ENCODE measurements around the gene SCG2. TPM values are rescaled to one million over a fixed set of nuclear protein-coding genes. Genes with fewer than 3 reads are reported as not detected.

The SCG2 gene
- total and polyA plus RNA-seq, 2 of the 4 experiments (the other 2 are of a cell fraction): 0.36 to 0.46 TPM

DNA sequence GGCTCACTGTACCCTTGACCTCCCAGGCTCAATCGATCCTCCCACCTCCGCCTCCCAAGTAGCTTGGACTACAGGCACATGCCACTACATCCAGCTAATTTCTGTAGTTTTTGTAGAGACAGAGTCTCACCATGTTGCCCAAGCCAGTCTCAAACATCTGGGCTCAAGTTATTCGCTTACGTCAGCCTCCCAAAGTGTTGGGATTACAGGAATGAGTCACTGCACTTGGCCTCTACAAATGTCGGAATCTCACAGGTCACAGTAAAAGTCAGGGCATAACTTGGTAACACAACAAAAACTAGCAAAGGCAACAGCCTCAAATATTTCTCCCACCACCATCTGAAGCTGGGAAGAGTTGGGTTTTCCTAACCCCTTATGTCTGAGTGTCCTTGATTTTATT, 25.3 kb downstream of the SCG2 start:
- Histone ChIP-seq H3K9me1 (ENCODE audit: insufficient read depth, low read length) (peaks cover 3% of the 10 kb centered on the region), H3K79me1 (ENCODE audit: low read depth in 1 of 2, low read length in 2 of 2) (no peaks in the 10 kb centered on the region), H3K4me3 (ENCODE audit: insufficient read depth, low read depth, low read length) (no peak overlapping the region), H3K9ac (ENCODE audit: low read depth, low read length) (no peak overlapping the region), H3K56ac (ENCODE audit: extremely low read depth, insufficient read depth, low read length) (no peak overlapping the region), H4K20me1 (ENCODE audit: insufficient read depth, low read length) (no peaks in the 10 kb centered on the region), H4K8ac (ENCODE audit: low read depth in 2 of 2, low read length in 2 of 2) (peak overlapping the region in 1 of 2 experiments; percentile 53; a peak in 2 of 4 replicates), H3K27ac (ENCODE audit: insufficient read depth, low read length) (peak overlapping the region; percentile 84; the same call in 1 of the 2 replicates), H3K14ac (replicated peaks; ENCODE audit: low read depth, low read length) (peak overlapping the region; percentile 36; the same call in 1 of the 2 replicates), H2AK9ac (replicated peaks; ENCODE audit: low read depth, low read length, poor library complexity) (no peak overlapping the region), H3K4me2 (ENCODE audit: low read depth, low read length) (peak overlapping the region; percentile 37; the same call in 1 of the 2 replicates), H2BK15ac (ENCODE audit: low read depth, low read length) (peak overlapping the region; percentile 95; the same call in 1 of the 3 replicates), H4K91ac (ENCODE audit: insufficient read depth, low read depth, low read length) (peak overlapping the region; percentile 57; the same call in 1 of the 2 replicates), H3K27me3 (ENCODE audit: control insufficient read depth, insufficient read depth, low read length) (no peaks in the 10 kb centered on the region), H2BK20ac (ENCODE audit: low read depth, low read length) (peak overlapping the region; percentile 94; the same call in 1 of the 2 replicates), H3K4me1 (ENCODE audit: control insufficient read depth, insufficient read depth, low read length) (peaks cover 7% of the 10 kb centered on the region), H2AFZ (replicated peaks; ENCODE audit: low read length, poor library complexity) (peak overlapping the region; percentile 45), H2BK120ac (ENCODE audit: low read depth, low read length) (peak overlapping the region; percentile 62), H3K36me3 (ENCODE audit: control insufficient read depth, insufficient read depth, low read length) (no peaks in the 10 kb centered on the region), H3K23ac (ENCODE audit: low read depth, low read length) (no peak overlapping the region; the same call in 1 of the 2 replicates), H2BK5ac (ENCODE audit: low read depth, low read length, poor library complexity, severe bottlenecking) (peak overlapping the region; percentile 88), H3K18ac (ENCODE audit: low read depth, low read length) (peak overlapping the region; percentile 70; the same call in 1 of the 2 replicates), H3K4ac (ENCODE audit: low read depth, low read length) (peak overlapping the region; percentile 95), H2AK5ac (ENCODE audit: low read depth, low read length) (peak overlapping the region; percentile 81; the same call in 1 of the 2 replicates), H4K5ac (ENCODE audit: low read depth, low read length) (no peak overlapping the region), H3K9me3 (ENCODE audit: control insufficient read depth, insufficient read depth, low read length) (no peaks in the 10 kb centered on the region)
- WGBS, 2 experiments (ENCODE audit: extremely low coverage in 2 of 2, insufficient read length in 1 of 2): 40% methylated on average over 2 of the region's 5 CpGs; no CpG with 5 or more reads in 1 of the 2 experiments
- ChIA-PET POLR2A (ENCODE audit: unreplicated experiment) (no interaction called here), CTCF (no interaction called here)
- ATAC-seq (ENCODE audit: low read depth): peak; percentile 89
- in situ Hi-C loops (cut with MboI; ENCODE audit: low sequenced_read_pairs) (loop anchor here (25.0 kb wide), 1 partner anchor 985 kb away; no protein-coding TSS in a partner anchor), intact Hi-C loops (cut with micrococcal nuclease) (no loop called here), dilution Hi-C loops (cut with HindIII; ENCODE audit: low sequenced_read_pairs, unreplicated experiment) (no loop called here)
- no TSS peak for BruUV-seq (replicated peaks)
- peak; percentile 98 for DNase-seq
- TF ChIP-seq, protein P1, sequence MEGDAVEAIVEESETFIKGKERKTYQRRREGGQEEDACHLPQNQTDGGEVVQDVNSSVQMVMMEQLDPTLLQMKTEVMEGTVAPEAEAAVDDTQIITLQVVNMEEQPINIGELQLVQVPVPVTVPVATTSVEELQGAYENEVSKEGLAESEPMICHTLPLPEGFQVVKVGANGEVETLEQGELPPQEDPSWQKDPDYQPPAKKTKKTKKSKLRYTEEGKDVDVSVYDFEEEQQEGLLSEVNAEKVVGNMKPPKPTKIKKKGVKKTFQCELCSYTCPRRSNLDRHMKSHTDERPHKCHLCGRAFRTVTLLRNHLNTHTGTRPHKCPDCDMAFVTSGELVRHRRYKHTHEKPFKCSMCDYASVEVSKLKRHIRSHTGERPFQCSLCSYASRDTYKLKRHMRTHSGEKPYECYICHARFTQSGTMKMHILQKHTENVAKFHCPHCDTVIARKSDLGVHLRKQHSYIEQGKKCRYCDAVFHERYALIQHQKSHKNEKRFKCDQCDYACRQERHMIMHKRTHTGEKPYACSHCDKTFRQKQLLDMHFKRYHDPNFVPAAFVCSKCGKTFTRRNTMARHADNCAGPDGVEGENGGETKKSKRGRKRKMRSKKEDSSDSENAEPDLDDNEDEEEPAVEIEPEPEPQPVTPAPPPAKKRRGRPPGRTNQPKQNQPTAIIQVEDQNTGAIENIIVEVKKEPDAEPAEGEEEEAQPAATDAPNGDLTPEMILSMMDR (conservative IDR thresholded peaks at IDR 0.05; ENCODE audit: low read depth, low read length): no peak
- TF ChIP-seq FOS (IDR thresholded peaks at IDR 0.05; ENCODE audit: low read depth, low read length): peak; percentile 96
- peak; percentile 91 for TF ChIP-seq CEBPB (IDR thresholded peaks at IDR 0.05; ENCODE audit: low read depth, low read length)
- no peak for TF ChIP-seq RFX5 (IDR thresholded peaks at IDR 0.05; ENCODE audit: low read depth, low read length)
- peak; percentile 55 for TF ChIP-seq BHLHE40 (IDR thresholded peaks at IDR 0.05; ENCODE audit: low read depth, low read length)
- TF ChIP-seq, protein P2, sequence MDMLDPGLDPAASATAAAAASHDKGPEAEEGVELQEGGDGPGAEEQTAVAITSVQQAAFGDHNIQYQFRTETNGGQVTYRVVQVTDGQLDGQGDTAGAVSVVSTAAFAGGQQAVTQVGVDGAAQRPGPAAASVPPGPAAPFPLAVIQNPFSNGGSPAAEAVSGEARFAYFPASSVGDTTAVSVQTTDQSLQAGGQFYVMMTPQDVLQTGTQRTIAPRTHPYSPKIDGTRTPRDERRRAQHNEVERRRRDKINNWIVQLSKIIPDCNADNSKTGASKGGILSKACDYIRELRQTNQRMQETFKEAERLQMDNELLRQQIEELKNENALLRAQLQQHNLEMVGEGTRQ (IDR thresholded peaks at IDR 0.05; ENCODE audit: low read depth, low read length): no peak
- TF ChIP-seq NFE2L2 (IDR thresholded peaks at IDR 0.05; ENCODE audit: low read depth, low read length): no peak
- no peak for TF ChIP-seq RCOR1 (IDR thresholded peaks at IDR 0.05; ENCODE audit: insufficient replicate concordance, low read length)
- TF ChIP-seq CHD1 (IDR thresholded peaks at IDR 0.05; ENCODE audit: low read depth, low read length): no peak
- no peak for TF ChIP-seq MAZ (IDR thresholded peaks at IDR 0.05; ENCODE audit: borderline replicate concordance, low read depth, low read length)
- TF ChIP-seq RAD21 (IDR thresholded peaks at IDR 0.05; ENCODE audit: low read length): no peak
- no peak for TF ChIP-seq SMC3 (IDR thresholded peaks at IDR 0.05; ENCODE audit: low read depth, low read length)
- TF ChIP-seq MAFK (IDR thresholded peaks at IDR 0.05; ENCODE audit: low read depth, low read length): peak; percentile 71
- TF ChIP-seq, protein P3, sequence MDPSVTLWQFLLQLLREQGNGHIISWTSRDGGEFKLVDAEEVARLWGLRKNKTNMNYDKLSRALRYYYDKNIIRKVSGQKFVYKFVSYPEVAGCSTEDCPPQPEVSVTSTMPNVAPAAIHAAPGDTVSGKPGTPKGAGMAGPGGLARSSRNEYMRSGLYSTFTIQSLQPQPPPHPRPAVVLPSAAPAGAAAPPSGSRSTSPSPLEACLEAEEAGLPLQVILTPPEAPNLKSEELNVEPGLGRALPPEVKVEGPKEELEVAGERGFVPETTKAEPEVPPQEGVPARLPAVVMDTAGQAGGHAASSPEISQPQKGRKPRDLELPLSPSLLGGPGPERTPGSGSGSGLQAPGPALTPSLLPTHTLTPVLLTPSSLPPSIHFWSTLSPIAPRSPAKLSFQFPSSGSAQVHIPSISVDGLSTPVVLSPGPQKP (IDR thresholded peaks at IDR 0.05; ENCODE audit: borderline replicate concordance, low read depth, low read length): no peak

Data from IMR-90 (cell line).